Measurements from ENCODE around the gene UCHL1. TPM values are rescaled to one million over a fixed set of nuclear protein-coding genes. Genes with fewer than 3 reads are reported as not detected.
A peak's percentile ranks its signal among the peaks of the same experiment; 100 is the strongest.

UCHL1 gene
- total RNA-seq (2014; rRNA removed; shearing (Covaris generic)), result 290 and 299 TPM in 2 replicates

GRCh38 chr4:41256740-41257256 is at the start of gene UCHL1:
UCHL1 (plus strand) TSS chr4:41256928; CDS start chr4:41256977, 49 bp downstream.
- H3K36me3 ChIP-seq, result peaks cover 22% of the 10 kb centered on the region
- no peaks in the 10 kb centered on the region for H3K27me3 ChIP-seq
- peak; percentile 96 for DNase-seq
- peak within 1 kb of the TSS; percentile 63 for H3K27ac ChIP-seq
- no peaks in the 10 kb centered on the region for H3K9me3 ChIP-seq (replicated peaks)
- H3K4me1 ChIP-seq, result peaks cover 5% of the 10 kb centered on the region; the same call in 1 of the 2 replicates
- H3K4me3 ChIP-seq, result peak within 1 kb of the TSS; percentile 88

GRCh38 chr4:41207291-41207831 is 49.4 kb upstream of the UCHL1 start:
- Histone ChIP-seq H3K4me1 (peaks cover 34% of the 10 kb centered on the region), H3K4me3 (no peak overlapping the region), H3K36me3 (peaks cover 4% of the 10 kb centered on the region; the same call in 1 of the 2 replicates), H3K27ac (no peak overlapping the region), H3K9me3 (replicated peaks) (no peaks in the 10 kb centered on the region), H3K27me3 (no peaks in the 10 kb centered on the region)
- DNase-seq, result no peak

- no peak for DNase-seq
- Histone ChIP-seq H3K4me3 (no peak overlapping the region), H3K4me1 (peaks cover 33% of the 10 kb centered on the region), H3K9me3 (replicated peaks) (no peaks in the 10 kb centered on the region), H3K36me3 (peaks cover 4% of the 10 kb centered on the region; the same call in 1 of the 2 replicates), H3K27me3 (no peaks in the 10 kb centered on the region), H3K27ac (no peak overlapping the region)
Observed at GRCh38 chr4:41209187-41209586, 47.5 kb upstream of the UCHL1 start.

GRCh38 chr4:41209901-41210300 is 46.8 kb upstream of the UCHL1 start:
- Histone ChIP-seq H3K4me3 (no peak overlapping the region), H3K9me3 (replicated peaks) (no peaks in the 10 kb centered on the region), H3K27me3 (no peaks in the 10 kb centered on the region), H3K27ac (no peak overlapping the region), H3K36me3 (peaks cover 4% of the 10 kb centered on the region; the same call in 1 of the 2 replicates), H3K4me1 (peaks cover 26% of the 10 kb centered on the region)
- no peak for DNase-seq

- Histone ChIP-seq H3K4me1 (peaks cover 8% of the 10 kb centered on the region), H3K9me3 (replicated peaks) (no peaks in the 10 kb centered on the region), H3K4me3 (peak overlapping the region; percentile 72), H3K27me3 (no peaks in the 10 kb centered on the region), H3K36me3 (no peaks in the 10 kb centered on the region; the same call in 1 of the 2 replicates), H3K27ac (peak overlapping the region; percentile 54)
- DNase-seq, result no peak
Observed at GRCh38 chr4:41211951-41212615, 44.6 kb upstream of the UCHL1 start.

GRCh38 chr4:41212616-41213203 is 44.0 kb upstream of the UCHL1 start:
- Histone ChIP-seq H3K27me3 (no peaks in the 10 kb centered on the region), H3K9me3 (replicated peaks) (no peaks in the 10 kb centered on the region), H3K27ac (peak overlapping the region; percentile 54), H3K36me3 (no peaks in the 10 kb centered on the region; the same call in 1 of the 2 replicates), H3K4me1 (peaks cover 8% of the 10 kb centered on the region), H3K4me3 (peak overlapping the region; percentile 72)
- peak; percentile 72 to 82 for DNase-seq

DNA sequence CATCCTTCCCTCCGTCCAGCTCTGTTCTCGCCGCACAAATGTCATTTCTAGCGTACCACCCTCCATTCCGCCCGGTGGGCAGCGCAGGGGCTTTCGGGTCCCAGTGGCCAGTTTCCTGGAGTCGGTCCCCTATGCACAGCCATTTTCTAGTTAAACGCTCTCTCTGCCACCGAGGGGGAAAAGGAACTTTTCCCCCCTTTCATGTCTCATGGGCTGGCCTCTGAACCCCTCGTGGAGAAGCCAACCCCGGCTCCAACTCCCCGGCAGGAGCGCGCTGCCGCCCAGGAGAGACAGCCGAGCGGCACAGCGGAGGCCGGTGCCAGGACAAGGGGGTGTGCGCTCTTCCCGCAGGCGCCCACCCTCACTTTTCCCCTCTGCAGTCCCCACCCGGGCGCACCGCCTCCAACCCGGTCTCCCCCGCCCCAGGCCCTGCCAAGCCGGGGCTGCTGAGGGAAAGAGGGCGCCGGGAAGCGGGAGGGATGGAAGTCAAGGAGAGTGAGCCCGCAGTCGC is 43.0 kb upstream of the UCHL1 start:
- Histone ChIP-seq H3K27ac (peak overlapping the region; percentile 54), H3K4me1 (peaks cover 8% of the 10 kb centered on the region), H3K27me3 (no peaks in the 10 kb centered on the region), H3K36me3 (no peaks in the 10 kb centered on the region; the same call in 1 of the 2 replicates), H3K4me3 (peak overlapping the region; percentile 72), H3K9me3 (replicated peaks) (no peaks in the 10 kb centered on the region)
- peak in 1 of 2 experiments; percentile 60 for DNase-seq

GRCh38 chr4:41214136-41214824 is 42.4 kb upstream of the UCHL1 start, which contains the start of gene APBB2:
APBB2 (minus strand) TSS chr4:41214542; CDS start chr4:41033254, 181,288 bp downstream.
- H3K4me3 ChIP-seq, result peak within 1 kb of the TSS; percentile 72
- peak; percentile 98 to 99 for DNase-seq
- peaks cover 8% of the 10 kb centered on the region for H3K4me1 ChIP-seq
- no peaks in the 10 kb centered on the region; the same call in 1 of the 2 replicates for H3K36me3 ChIP-seq
- peak within 1 kb of the TSS; percentile 54 for H3K27ac ChIP-seq
- H3K27me3 ChIP-seq, result no peaks in the 10 kb centered on the region
- H3K9me3 ChIP-seq (replicated peaks), result no peaks in the 10 kb centered on the region

GRCh38 chr4:41214825-41215146 is 41.9 kb upstream of the UCHL1 start:
- Histone ChIP-seq H3K4me3 (peak overlapping the region; percentile 72), H3K4me1 (peaks cover 8% of the 10 kb centered on the region), H3K36me3 (no peaks in the 10 kb centered on the region; the same call in 1 of the 2 replicates), H3K27me3 (no peaks in the 10 kb centered on the region), H3K27ac (no peak overlapping the region), H3K9me3 (replicated peaks) (no peaks in the 10 kb centered on the region)
- DNase-seq, result no peak

- Histone ChIP-seq H3K9me3 (replicated peaks) (no peaks in the 10 kb centered on the region), H3K4me1 (peaks cover 8% of the 10 kb centered on the region), H3K27ac (no peak overlapping the region), H3K36me3 (no peaks in the 10 kb centered on the region; the same call in 1 of the 2 replicates), H3K4me3 (peak overlapping the region; percentile 72), H3K27me3 (no peaks in the 10 kb centered on the region)
- DNase-seq, result peak in 1 of 2 experiments; percentile 43
Observed at GRCh38 chr4:41215155-41215554, 41.6 kb upstream of the UCHL1 start.

DNA sequence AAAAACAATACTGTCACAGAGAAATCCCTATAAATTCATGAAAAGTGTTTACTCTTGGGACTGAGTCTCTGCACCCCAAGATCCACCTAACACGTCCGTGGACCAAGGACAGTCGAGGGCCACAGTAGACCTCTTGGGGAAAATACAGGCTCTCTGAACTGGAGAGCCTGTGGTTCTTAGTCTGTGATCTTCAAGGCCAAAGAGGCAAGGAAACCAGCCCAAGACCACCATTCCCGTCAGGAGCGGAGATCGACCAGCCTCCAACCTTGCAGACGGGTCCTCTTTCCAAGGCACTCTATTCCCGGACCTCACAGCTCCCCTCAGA is 40.8 kb upstream of the UCHL1 start:
- H3K27ac ChIP-seq, result no peak overlapping the region; the same call in 1 of the 2 replicates
- peak overlapping the region; percentile 78 for H3K4me3 ChIP-seq
- H3K4me1 ChIP-seq, result peaks cover 8% of the 10 kb centered on the region
- no peaks in the 10 kb centered on the region for H3K27me3 ChIP-seq
- H3K36me3 ChIP-seq, result no peaks in the 10 kb centered on the region; the same call in 1 of the 2 replicates
- H3K9me3 ChIP-seq (replicated peaks), result no peaks in the 10 kb centered on the region
- no peak for DNase-seq

DNA sequence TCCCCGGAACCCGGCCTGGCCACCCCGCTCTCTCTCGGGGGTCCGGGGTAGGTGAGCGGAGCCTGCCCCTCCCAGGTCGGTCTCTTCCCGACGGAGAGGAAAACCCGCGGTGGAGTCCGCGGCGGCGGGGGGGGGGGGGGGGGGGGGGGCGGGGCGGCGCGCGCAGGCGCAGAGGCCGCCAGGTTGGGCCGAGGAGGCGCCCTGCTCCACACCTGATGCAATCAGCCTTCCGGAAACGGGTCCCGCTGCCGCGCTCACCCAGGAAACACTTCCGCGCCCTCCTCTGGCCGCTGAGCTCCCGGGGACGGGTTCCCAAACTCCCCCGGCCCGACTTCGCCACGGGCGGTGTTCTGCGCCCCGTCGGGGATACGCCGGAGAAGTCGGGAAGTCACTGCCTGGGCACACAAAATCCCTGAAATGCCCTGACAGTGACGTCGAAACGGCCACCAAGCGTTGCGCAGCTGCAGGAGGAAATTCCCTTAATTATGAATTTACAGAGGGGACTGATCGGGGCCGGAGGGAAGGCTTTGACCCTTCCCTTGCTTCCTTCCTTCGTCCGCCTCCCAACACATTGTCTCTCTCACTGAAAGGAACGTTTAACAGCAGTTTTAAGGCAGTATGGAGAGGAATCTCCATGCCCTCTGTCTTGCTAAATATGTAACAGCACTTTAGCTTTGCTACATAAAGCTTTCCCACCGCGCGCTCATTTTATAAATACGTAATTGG is 40.3 kb upstream of the UCHL1 start:
- Histone ChIP-seq H3K4me3 (peak overlapping the region; percentile 78), H3K4me1 (peaks cover 8% of the 10 kb centered on the region), H3K36me3 (no peaks in the 10 kb centered on the region; the same call in 1 of the 2 replicates), H3K9me3 (replicated peaks) (no peaks in the 10 kb centered on the region), H3K27me3 (no peaks in the 10 kb centered on the region), H3K27ac (peak overlapping the region; percentile 62)
- DNase-seq, result peak; percentile 89 to 90

- Histone ChIP-seq H3K4me1 (peaks cover 8% of the 10 kb centered on the region), H3K9me3 (replicated peaks) (no peaks in the 10 kb centered on the region), H3K36me3 (no peaks in the 10 kb centered on the region), H3K27ac (peak overlapping the region; percentile 62), H3K27me3 (no peaks in the 10 kb centered on the region), H3K4me3 (peak overlapping the region; percentile 78)
- DNase-seq, result no peak
Observed at GRCh38 chr4:41217020-41217333, 39.8 kb upstream of the UCHL1 start.

GRCh38 chr4:41217374-41217773 is 39.4 kb upstream of the UCHL1 start:
- Histone ChIP-seq H3K27ac (no peak overlapping the region), H3K36me3 (no peaks in the 10 kb centered on the region), H3K4me1 (peaks cover 5% of the 10 kb centered on the region), H3K4me3 (peak overlapping the region; percentile 78), H3K27me3 (no peaks in the 10 kb centered on the region), H3K9me3 (replicated peaks) (no peaks in the 10 kb centered on the region)
- no peak for DNase-seq
